H1 (cell line): ENCODE results near the gene RBM17. TPM values are rescaled to one million over a fixed set of nuclear protein-coding genes. Genes with fewer than 3 reads are reported as not detected.

Source experiments
- GABPA ChIP-seq: IDR thresholded peaks from 2 replicates; pipeline ENCODE4 v1.6.1; 2011; ENCODE audit warnings: mild to moderate bottlenecking, low read length, moderate library complexity, borderline replicate concordance; ENCODE audit not compliant: insufficient read depth
- NANOG ChIP-seq: IDR thresholded peaks from 2 replicates; pipeline ENCODE4 v1.6.1; 2011; ENCODE audit warnings: low read length, low read depth, mild to moderate bottlenecking, inconsistent platforms; ENCODE audit not compliant: insufficient read depth, poor library complexity, severe bottlenecking
- NRF1 ChIP-seq: IDR thresholded peaks from 2 replicates; pipeline ENCODE4 v1.6.1; 2011; ENCODE audit warnings: mild to moderate bottlenecking, low read depth, low read length, improper control_type of control experiment
- SP1 ChIP-seq: IDR thresholded peaks from 2 replicates; pipeline ENCODE4 v1.6.1; 2011; ENCODE audit warnings: low read depth, low read length
- polyA plus RNA-seq, 7 experiments: library from polyadenylated mRNA; depleted of rRNA in 3 of 7; stranded (reverse) in 5 of 7; unstranded in 2 of 7; fragments of >200 nt in 5 of 7; fragments of 200-250 nt in 2 of 7; gene quantifications; 1 replicate in 5 of 7; 2 replicates in 1 of 7; 4 replicates in 1 of 7; pipeline versions ENCODE4 v1.2.1 to v1.2.3, GENCODE V29; 2011 to 2013; ENCODE audit warnings: missing spikeins in 2 of 7, mixed read lengths in 2 of 7
- total RNA-seq: library from RNA; stranded (reverse); fragmentation: NEBNext Ultra II Directional; extraction: Animal tissue kit (Norgen Biotek cat#: 25700); gene quantifications from 2 replicates; pipeline ENCODE4 v1.2.1, GENCODE V29; 2021
- TF ChIP-seq, protein P1 (sequence below): fragments of 300-600 bp; sonication (generic); IDR thresholded peaks from 2 replicates; pipeline ENCODE4 v1.7.1; 2012; ENCODE audit warnings: low read length, moderate library complexity, mild to moderate bottlenecking, inconsistent platforms; ENCODE audit not compliant: insufficient replicate concordance
- TF ChIP-seq, protein P2 (sequence below), 3 experiments: IDR thresholded peaks; 1 replicate in 2 of 3; 2 replicates in 1 of 3; pipeline versions ENCODE4 v1.5.1 to v1.6.1; 2011; ENCODE audit warnings: low read length in 3 of 3, mild to moderate bottlenecking in 3 of 3, inconsistent platforms in 2 of 3, low read depth in 1 of 3, moderate library complexity in 1 of 3; ENCODE audit not compliant: insufficient read depth in 1 of 3; ENCODE audit errors: control extremely low read depth in 1 of 3

RBM17 gene
- total and polyA plus RNA-seq, 2 of the 8 experiments (the other 6 are each of a cell fraction or from before 2014, with no cell fraction given), result 15.7 to 128 TPM

DNA sequence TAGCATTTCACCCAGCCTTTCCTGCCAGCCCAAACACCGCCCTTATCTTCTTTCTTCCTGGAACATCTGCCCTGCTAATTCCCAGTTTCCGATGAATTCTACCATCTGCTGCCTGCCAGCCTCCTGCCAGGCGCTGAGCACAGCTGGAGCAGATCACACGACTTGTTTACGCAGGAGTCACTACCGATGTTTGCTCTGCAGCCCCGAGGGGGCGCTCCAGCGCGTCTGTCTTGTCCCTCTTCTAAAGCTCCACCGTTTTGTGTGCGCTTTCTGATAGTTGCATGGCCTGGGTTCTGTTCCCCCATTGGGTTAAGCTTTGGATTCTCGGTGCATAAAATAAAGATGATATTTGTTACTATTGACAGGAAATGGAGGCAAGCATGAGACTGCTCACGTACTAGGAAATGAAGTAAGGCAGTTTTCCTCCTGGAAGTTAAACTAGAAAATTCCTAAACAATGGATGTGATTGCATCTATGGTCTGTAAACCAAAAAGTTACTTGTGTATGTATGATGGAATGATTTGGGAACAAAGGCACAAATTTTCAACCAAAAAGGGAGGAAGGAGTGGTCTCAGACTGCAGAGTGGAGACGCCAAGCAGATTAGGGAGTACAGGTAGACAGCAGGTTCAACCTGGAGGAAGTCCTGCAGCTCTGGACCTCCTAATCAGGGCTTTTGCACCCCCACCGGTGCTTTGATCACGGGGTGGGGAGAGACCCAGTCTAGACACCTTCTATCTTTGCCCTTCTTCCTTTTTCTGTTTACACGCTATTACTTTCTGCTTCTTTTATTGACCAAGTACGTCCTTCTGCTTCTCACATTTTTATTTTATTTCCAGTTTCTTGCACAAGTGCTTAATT, 2.2 kb upstream of the RBM17 start (continued):
- no peak for TF ChIP-seq GABPA
- TF ChIP-seq, protein P1, sequence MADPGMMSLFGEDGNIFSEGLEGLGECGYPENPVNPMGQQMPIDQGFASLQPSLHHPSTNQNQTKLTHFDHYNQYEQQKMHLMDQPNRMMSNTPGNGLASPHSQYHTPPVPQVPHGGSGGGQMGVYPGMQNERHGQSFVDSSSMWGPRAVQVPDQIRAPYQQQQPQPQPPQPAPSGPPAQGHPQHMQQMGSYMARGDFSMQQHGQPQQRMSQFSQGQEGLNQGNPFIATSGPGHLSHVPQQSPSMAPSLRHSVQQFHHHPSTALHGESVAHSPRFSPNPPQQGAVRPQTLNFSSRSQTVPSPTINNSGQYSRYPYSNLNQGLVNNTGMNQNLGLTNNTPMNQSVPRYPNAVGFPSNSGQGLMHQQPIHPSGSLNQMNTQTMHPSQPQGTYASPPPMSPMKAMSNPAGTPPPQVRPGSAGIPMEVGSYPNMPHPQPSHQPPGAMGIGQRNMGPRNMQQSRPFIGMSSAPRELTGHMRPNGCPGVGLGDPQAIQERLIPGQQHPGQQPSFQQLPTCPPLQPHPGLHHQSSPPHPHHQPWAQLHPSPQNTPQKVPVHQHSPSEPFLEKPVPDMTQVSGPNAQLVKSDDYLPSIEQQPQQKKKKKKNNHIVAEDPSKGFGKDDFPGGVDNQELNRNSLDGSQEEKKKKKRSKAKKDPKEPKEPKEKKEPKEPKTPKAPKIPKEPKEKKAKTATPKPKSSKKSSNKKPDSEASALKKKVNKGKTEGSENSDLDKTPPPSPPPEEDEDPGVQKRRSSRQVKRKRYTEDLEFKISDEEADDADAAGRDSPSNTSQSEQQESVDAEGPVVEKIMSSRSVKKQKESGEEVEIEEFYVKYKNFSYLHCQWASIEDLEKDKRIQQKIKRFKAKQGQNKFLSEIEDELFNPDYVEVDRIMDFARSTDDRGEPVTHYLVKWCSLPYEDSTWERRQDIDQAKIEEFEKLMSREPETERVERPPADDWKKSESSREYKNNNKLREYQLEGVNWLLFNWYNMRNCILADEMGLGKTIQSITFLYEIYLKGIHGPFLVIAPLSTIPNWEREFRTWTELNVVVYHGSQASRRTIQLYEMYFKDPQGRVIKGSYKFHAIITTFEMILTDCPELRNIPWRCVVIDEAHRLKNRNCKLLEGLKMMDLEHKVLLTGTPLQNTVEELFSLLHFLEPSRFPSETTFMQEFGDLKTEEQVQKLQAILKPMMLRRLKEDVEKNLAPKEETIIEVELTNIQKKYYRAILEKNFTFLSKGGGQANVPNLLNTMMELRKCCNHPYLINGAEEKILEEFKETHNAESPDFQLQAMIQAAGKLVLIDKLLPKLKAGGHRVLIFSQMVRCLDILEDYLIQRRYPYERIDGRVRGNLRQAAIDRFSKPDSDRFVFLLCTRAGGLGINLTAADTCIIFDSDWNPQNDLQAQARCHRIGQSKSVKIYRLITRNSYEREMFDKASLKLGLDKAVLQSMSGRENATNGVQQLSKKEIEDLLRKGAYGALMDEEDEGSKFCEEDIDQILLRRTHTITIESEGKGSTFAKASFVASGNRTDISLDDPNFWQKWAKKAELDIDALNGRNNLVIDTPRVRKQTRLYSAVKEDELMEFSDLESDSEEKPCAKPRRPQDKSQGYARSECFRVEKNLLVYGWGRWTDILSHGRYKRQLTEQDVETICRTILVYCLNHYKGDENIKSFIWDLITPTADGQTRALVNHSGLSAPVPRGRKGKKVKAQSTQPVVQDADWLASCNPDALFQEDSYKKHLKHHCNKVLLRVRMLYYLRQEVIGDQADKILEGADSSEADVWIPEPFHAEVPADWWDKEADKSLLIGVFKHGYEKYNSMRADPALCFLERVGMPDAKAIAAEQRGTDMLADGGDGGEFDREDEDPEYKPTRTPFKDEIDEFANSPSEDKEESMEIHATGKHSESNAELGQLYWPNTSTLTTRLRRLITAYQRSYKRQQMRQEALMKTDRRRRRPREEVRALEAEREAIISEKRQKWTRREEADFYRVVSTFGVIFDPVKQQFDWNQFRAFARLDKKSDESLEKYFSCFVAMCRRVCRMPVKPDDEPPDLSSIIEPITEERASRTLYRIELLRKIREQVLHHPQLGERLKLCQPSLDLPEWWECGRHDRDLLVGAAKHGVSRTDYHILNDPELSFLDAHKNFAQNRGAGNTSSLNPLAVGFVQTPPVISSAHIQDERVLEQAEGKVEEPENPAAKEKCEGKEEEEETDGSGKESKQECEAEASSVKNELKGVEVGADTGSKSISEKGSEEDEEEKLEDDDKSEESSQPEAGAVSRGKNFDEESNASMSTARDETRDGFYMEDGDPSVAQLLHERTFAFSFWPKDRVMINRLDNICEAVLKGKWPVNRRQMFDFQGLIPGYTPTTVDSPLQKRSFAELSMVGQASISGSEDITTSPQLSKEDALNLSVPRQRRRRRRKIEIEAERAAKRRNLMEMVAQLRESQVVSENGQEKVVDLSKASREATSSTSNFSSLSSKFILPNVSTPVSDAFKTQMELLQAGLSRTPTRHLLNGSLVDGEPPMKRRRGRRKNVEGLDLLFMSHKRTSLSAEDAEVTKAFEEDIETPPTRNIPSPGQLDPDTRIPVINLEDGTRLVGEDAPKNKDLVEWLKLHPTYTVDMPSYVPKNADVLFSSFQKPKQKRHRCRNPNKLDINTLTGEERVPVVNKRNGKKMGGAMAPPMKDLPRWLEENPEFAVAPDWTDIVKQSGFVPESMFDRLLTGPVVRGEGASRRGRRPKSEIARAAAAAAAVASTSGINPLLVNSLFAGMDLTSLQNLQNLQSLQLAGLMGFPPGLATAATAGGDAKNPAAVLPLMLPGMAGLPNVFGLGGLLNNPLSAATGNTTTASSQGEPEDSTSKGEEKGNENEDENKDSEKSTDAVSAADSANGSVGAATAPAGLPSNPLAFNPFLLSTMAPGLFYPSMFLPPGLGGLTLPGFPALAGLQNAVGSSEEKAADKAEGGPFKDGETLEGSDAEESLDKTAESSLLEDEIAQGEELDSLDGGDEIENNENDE, result no peak
- peak; percentile 17 for TF ChIP-seq NANOG
- no peak for TF ChIP-seq SP1
- TF ChIP-seq, protein P2, sequence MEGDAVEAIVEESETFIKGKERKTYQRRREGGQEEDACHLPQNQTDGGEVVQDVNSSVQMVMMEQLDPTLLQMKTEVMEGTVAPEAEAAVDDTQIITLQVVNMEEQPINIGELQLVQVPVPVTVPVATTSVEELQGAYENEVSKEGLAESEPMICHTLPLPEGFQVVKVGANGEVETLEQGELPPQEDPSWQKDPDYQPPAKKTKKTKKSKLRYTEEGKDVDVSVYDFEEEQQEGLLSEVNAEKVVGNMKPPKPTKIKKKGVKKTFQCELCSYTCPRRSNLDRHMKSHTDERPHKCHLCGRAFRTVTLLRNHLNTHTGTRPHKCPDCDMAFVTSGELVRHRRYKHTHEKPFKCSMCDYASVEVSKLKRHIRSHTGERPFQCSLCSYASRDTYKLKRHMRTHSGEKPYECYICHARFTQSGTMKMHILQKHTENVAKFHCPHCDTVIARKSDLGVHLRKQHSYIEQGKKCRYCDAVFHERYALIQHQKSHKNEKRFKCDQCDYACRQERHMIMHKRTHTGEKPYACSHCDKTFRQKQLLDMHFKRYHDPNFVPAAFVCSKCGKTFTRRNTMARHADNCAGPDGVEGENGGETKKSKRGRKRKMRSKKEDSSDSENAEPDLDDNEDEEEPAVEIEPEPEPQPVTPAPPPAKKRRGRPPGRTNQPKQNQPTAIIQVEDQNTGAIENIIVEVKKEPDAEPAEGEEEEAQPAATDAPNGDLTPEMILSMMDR (IDR thresholded peaks at IDR 0.05; ENCODE audit: control extremely low read depth in 1 of 3, insufficient read depth in 1 of 3, low read depth in 1 of 3, low read length in 3 of 3), result peak; percentile 87 to 94 (median 94)
- no peak for TF ChIP-seq NRF1
- TF ChIP-seq, all 59 proteins: peak for 14
